Measurements from ENCODE around the gene MCCC2. TPM values are rescaled to one million over a fixed set of nuclear protein-coding genes. Genes with fewer than 3 reads are reported as not detected.
"Not testable (repeated sequence)": the region's sequence is repeated elsewhere in the genome, so short reads cannot be mapped to it uniquely, and the experiment has no call there.

MCCC2 gene
- total RNA-seq, 4 donors from 2014 or later, result 17.7 to 24.2 (median 23.7) TPM

DNA sequence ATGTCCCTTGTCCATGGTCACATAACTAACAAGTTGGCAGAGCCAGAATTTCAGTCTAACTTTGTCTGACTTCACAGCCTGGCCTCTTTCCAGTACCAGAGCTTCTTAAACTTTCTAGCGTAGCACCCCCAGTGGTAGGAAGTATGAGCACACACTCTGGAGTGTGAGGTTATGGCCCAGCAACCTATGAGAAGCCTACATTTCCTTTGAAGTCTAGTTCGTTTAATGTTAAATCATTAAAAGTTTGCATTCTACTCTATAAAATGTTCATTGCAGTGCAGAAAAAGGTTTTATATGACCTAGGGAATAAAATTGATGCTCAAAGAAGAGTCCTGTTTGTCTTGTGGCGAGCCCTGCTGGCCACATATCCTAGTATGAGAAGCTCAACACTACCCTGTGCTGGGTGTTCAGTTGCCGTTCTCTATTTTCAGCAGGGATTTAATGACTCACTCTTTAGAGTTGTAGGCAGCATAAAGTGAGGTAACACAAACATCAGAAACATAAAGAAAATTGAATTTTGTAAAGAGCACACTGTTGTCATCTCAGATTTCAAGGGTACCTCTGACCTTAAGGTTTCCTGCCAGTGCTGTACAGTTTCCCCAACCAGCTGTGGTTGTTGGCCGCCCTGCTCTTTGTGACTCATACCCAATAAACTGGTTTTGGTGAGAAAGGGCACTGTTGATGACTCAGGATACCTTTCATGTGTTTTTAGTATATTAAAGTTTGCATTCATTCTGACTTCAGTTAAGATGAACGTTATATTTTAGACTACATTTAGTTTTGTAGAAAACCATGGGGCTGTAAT lies 14.3 kb downstream of the MCCC2 start:
- Histone ChIP-seq H3K36me3 (peaks cover 45 to 80% (median 62%) of the 10 kb centered on the region in 4 donors), H3K27ac (replicated peaks in 1 of 4) (no peak overlapping the region)

DNA sequence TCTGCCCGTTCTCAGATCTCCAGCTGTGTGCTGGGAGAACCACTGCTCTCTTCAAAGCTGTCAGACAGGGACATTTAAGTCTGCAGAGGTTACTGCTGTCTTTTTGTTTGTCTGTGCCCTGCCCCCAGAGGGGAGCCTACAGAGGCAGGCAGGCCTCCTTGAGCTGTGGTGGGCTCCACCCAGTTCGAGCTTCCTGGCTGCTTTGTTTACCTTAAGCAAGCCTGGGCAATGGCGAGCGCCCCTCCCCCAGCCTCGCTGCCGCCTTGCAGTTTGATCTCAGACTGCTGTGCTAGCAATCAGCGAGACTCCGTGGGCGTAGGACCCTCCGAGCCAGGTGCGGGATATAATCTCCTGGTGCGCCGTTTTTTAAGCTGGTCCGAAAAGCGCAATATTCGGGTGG lies 22.8 kb downstream of the MCCC2 start:
- H3K36me3 ChIP-seq, result peaks cover 9 to 49% (median 29%) of the 10 kb centered on the region in 4 donors
- DNase-seq (ENCODE audit: extremely low spot score); H3K9me3 ChIP-seq; intact Hi-C loops (cut with DNase I); H3K27ac ChIP-seq (replicated peaks in 1 of 4); H3K4me1 ChIP-seq; H3K27me3 ChIP-seq; H3K4me3 ChIP-seq: not testable (repeated sequence)
- WGBS, result 97% methylated on average over 15 of the region's 16 CpGs

More for the DNA sequence above, 14.3 kb downstream of the MCCC2 start:
- 68% methylated on average over 6 of the region's 6 CpGs for WGBS
- TF ChIP-seq, protein P1, sequence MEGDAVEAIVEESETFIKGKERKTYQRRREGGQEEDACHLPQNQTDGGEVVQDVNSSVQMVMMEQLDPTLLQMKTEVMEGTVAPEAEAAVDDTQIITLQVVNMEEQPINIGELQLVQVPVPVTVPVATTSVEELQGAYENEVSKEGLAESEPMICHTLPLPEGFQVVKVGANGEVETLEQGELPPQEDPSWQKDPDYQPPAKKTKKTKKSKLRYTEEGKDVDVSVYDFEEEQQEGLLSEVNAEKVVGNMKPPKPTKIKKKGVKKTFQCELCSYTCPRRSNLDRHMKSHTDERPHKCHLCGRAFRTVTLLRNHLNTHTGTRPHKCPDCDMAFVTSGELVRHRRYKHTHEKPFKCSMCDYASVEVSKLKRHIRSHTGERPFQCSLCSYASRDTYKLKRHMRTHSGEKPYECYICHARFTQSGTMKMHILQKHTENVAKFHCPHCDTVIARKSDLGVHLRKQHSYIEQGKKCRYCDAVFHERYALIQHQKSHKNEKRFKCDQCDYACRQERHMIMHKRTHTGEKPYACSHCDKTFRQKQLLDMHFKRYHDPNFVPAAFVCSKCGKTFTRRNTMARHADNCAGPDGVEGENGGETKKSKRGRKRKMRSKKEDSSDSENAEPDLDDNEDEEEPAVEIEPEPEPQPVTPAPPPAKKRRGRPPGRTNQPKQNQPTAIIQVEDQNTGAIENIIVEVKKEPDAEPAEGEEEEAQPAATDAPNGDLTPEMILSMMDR (IDR thresholded peaks at IDR 0.05), result peak; percentile 27 to 61 (median 37)
- TF ChIP-seq EP300 (IDR thresholded peaks at IDR 0.05), result no peak
- no peak for TF ChIP-seq POLR2A (IDR thresholded peaks at IDR 0.05; ENCODE audit: low read depth)
- no peak for TF ChIP-seq POLR2AphosphoS5 (IDR thresholded peaks at IDR 0.05)
- no peaks in the 10 kb centered on the region for H3K27me3 ChIP-seq
- intact Hi-C loops (cut with DNase I), result no loop called here
- H3K4me1 ChIP-seq, result peaks cover 0 to 11% (median 7%) of the 10 kb centered on the region in 4 donors
- DNase-seq (ENCODE audit: extremely low spot score), result no peak
- no peaks in the 10 kb centered on the region for H3K9me3 ChIP-seq
- H3K4me3 ChIP-seq, result no peak overlapping the region

DNA sequence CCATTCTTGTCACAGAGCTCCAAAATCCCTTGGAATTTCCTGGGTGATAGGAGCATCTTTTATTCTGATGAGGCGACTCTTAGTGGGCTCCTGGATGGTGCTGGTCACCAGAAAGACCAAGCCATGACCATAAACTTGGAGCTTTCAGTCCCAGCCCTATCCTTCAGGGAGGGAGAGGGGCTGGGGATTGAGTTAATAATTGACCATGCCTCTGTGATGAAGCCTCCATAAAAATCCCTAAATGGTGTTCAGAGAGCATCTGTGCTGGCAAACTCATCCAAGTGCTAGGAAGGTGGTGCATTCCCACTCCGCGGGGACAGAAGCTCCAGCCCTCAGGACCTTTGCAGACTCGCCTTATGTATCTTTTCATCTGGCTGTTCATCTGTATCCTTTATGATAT lies 28.7 kb downstream of the MCCC2 start:
- no peak overlapping the region for H3K27ac ChIP-seq (replicated peaks in 1 of 4)
- no peak for DNase-seq (ENCODE audit: extremely low spot score)
- TF ChIP-seq EP300 (IDR thresholded peaks at IDR 0.05), result no peak
- TF ChIP-seq, protein P1 (IDR thresholded peaks at IDR 0.05), result no peak
- no peak for TF ChIP-seq POLR2AphosphoS5 (IDR thresholded peaks at IDR 0.05)
- TF ChIP-seq POLR2A (IDR thresholded peaks at IDR 0.05; ENCODE audit: low read depth), result no peak
- H3K9me3 ChIP-seq, result no peaks in the 10 kb centered on the region
- WGBS, result 97% methylated on average over 4 of the region's 4 CpGs
- intact Hi-C loops (cut with DNase I), result no loop called here
- H3K27me3 ChIP-seq, result no peaks in the 10 kb centered on the region
- peaks cover 5 to 78% (median 25%) of the 10 kb centered on the region in 4 donors for H3K36me3 ChIP-seq
- H3K4me3 ChIP-seq, result no peak overlapping the region
- no peaks in the 10 kb centered on the region for H3K4me1 ChIP-seq

DNA sequence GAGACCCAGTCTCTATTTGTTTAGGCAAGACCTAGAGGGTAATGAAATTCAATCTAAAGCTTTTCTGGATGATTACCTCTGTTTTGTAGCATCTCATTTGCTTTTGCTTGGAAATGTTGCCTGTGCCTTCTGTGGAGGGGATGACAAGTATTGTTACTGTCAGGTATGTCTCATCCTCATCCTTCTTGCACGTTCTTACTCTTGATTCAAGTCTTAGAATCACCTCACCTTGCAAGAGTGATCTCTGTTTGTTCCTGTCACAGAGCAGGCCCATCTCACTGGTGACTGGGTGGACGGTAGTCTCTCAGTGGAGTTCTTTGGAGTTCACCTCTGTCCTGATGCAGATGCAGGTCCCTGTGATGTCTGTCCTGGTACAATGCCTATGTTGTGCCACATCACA lies 33.5 kb downstream of the MCCC2 start:
- TF ChIP-seq POLR2AphosphoS5 (IDR thresholded peaks at IDR 0.05), result no peak
- TF ChIP-seq, protein P1 (IDR thresholded peaks at IDR 0.05), result no peak
- no peak for TF ChIP-seq EP300 (IDR thresholded peaks at IDR 0.05)
- TF ChIP-seq POLR2A (IDR thresholded peaks at IDR 0.05; ENCODE audit: low read depth), result no peak
- Histone ChIP-seq H3K4me1 (peaks cover 0 to 7% (median 0%) of the 10 kb centered on the region in 4 donors), H3K27me3 (no peaks in the 10 kb centered on the region), H3K9me3 (no peaks in the 10 kb centered on the region), H3K27ac (replicated peaks in 1 of 4) (no peak overlapping the region), H3K4me3 (no peak overlapping the region), H3K36me3 (peaks cover 0 to 57% (median 13%) of the 10 kb centered on the region in 4 donors)
- intact Hi-C loops (cut with DNase I), result no loop called here
- no peak for DNase-seq (ENCODE audit: extremely low spot score)
- WGBS, result 97% methylated on average over 2 of the region's 2 CpGs

DNA sequence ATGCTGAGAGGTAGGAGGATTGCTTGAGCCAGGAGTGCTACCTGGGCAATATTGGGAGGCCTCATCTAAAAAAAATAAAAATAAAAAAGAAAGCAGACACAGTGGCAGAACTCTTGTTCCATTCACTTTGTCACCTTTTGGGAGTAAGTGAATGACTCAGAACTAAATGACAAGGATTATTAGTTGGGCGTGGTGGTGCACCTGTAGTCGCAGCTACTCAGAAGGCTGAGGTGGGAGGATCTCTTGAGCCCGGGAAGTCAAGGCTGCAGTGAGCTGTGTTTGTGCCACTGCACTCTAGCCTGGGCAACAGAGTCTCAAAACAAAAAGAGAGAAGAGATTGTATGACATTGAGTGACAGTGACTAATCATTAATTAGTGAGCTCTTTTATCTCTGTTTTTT lies 34.1 kb downstream of the MCCC2 start:
- H3K36me3 ChIP-seq, result peaks cover 0 to 50% (median 13%) of the 10 kb centered on the region in 4 donors
- 94% methylated on average over 3 of the region's 3 CpGs for WGBS

More for the DNA sequence above, 34.1 kb downstream of the MCCC2 start:
- no peaks in the 10 kb centered on the region for H3K27me3 ChIP-seq
- TF ChIP-seq EP300 (IDR thresholded peaks at IDR 0.05), result no peak
- H3K4me3 ChIP-seq, result no peak overlapping the region
- no peak overlapping the region for H3K27ac ChIP-seq (replicated peaks in 1 of 4)
- no peak for DNase-seq (ENCODE audit: extremely low spot score)
- no peaks in the 10 kb centered on the region for H3K9me3 ChIP-seq
- intact Hi-C loops (cut with DNase I), result no loop called here
- peaks cover 0 to 7% (median 0%) of the 10 kb centered on the region in 4 donors for H3K4me1 ChIP-seq
